K562 (cell line): ENCODE data around the gene FOXO4. TPM values are rescaled to one million over a fixed set of nuclear protein-coding genes. Genes with fewer than 3 reads are reported as not detected.
"Not testable (repeated sequence)": the region's sequence is repeated elsewhere in the genome, so short reads cannot be mapped to it uniquely, and the experiment has no call there.

Experiments used
- ATAC-seq: fragments of 200-7000 bp; cut with Tn5 transposase; 3 replicates; pipeline ENCODE4 v1.9.1; 2020; ENCODE audit warnings: moderate library complexity
- BruUV-seq: library from RNA; stranded (reverse); fragments of 400-500 nt; replicated peaks from 2 replicates; lab custom pipeline; 2021; lab: Mats Ljungman, UMichigan
- CTCF ChIA-PET: fragments of 300-600 bp; formaldehyde crosslinking; extraction: SDS; loops from one replicate; lab custom pipeline; 2021; ENCODE audit warnings: low intra/inter-chr PET ratio; lab: Yijun Ruan, JAX
- POLR2A ChIA-PET: fragments of 300-600, 350-650 bp; sonication (Branson Sonifier 250); formaldehyde crosslinking; extraction: SDS; loops from one replicate; lab custom pipeline; 2021; ENCODE audit warnings: antibody characterized with exemption, inconsistent platforms; lab: Yijun Ruan, JAX
- DNase-seq, 4 experiments: peaks; one replicate each; pipeline versions ENCODE4 v3.0.0 to v3.0.0-alpha.2; 2011 to 2018; ENCODE audit warnings: low spot score in 3 of 4, mixed read lengths in 3 of 4; ENCODE audit errors: extremely low read depth in 1 of 4
- FAIRE-seq: peaks from 2 replicates; lab custom pipeline; 2011; peaks lifted over from hg19 to GRCh38; lab: Jason Lieb, UNC
- H2AFZ ChIP-seq: 2 replicates; pipeline ENCODE4 v1.6.0; 2011; ENCODE audit warnings: low read depth, low read length, control low read depth, inconsistent platforms
- H3K27ac ChIP-seq: fragments of 200-600 bp; 3 replicates; pipeline ENCODE4 v1.8.0; 2011; ENCODE audit warnings: low read depth, mild to moderate bottlenecking, control low read depth, inconsistent platforms, low read length, moderate library complexity, mixed read lengths; ENCODE audit errors: extremely low read depth
- H3K27me3 ChIP-seq, 2 experiments: fragments of 300-600 bp in 1 of 2; 2 replicates in 1 of 2; 3 replicates in 1 of 2; pipeline versions ENCODE4 v1.6.0 to v1.8.0; 2011; ENCODE audit warnings: inconsistent platforms in 2 of 2, low read length in 2 of 2, mild to moderate bottlenecking in 1 of 2, mixed read lengths in 1 of 2, moderate library complexity in 1 of 2; ENCODE audit not compliant: control insufficient read depth in 2 of 2, insufficient read depth in 2 of 2
- H3K36me3 ChIP-seq: fragments of 300-600 bp; 3 replicates; pipeline ENCODE4 v1.8.0; 2011; ENCODE audit warnings: mild to moderate bottlenecking, low read length, inconsistent platforms; ENCODE audit not compliant: control insufficient read depth, insufficient read depth
- H3K4me1 ChIP-seq, 2 experiments: fragments of 200-600 bp in 1 of 2; replicated peaks in 1 of 2; 2 replicates in 1 of 2; 3 replicates in 1 of 2; pipeline versions ENCODE4 v1.5.1 to v1.8.0; 2011; ENCODE audit warnings: inconsistent platforms in 2 of 2, low read length in 2 of 2, mild to moderate bottlenecking in 1 of 2, mixed read lengths in 1 of 2, moderate library complexity in 1 of 2; ENCODE audit not compliant: control insufficient read depth in 2 of 2, insufficient read depth in 2 of 2
- H3K4me2 ChIP-seq: 2 replicates; pipeline ENCODE4 v1.6.1; 2011; ENCODE audit warnings: low read length, control low read depth, inconsistent platforms, mixed read lengths; ENCODE audit not compliant: insufficient read depth
- H3K4me3 ChIP-seq: fragments of 200-600 bp; sonication (generic), shearing (Covaris generic); 2 replicates; pipeline ENCODE4 v1.5.1; 2016; ENCODE audit warnings: control low read depth, inconsistent platforms
- H3K79me2 ChIP-seq: fragments of 200-600 bp; 3 replicates; pipeline ENCODE4 v1.8.0; 2011; ENCODE audit warnings: low read length, inconsistent platforms; ENCODE audit not compliant: control insufficient read depth, insufficient read depth
- H3K9ac ChIP-seq, 2 experiments: 2 replicates each; pipeline versions ENCODE4 v1.6.0 to v1.6.1; 2011; ENCODE audit warnings: low read depth in 2 of 2, low read length in 2 of 2, control low read depth in 1 of 2, inconsistent platforms in 1 of 2, mild to moderate bottlenecking in 1 of 2, mixed read lengths in 1 of 2; ENCODE audit not compliant: insufficient read depth in 1 of 2
- H3K9me1 ChIP-seq: one replicate; pipeline ENCODE4 v1.6.0; 2011; ENCODE audit warnings: inconsistent platforms, mild to moderate bottlenecking, low read length, moderate library complexity; ENCODE audit not compliant: control insufficient read depth, insufficient read depth
- H3K9me3 ChIP-seq: replicated peaks from 2 replicates; pipeline ENCODE4 v1.5.1; 2011; ENCODE audit warnings: low read depth, low read length, inconsistent platforms; ENCODE audit not compliant: control insufficient read depth, insufficient read depth
- H4K20me1 ChIP-seq: replicated peaks from 2 replicates; pipeline ENCODE4 v1.6.1; 2011; ENCODE audit warnings: low read length, inconsistent platforms, mixed read lengths; ENCODE audit not compliant: control insufficient read depth, insufficient read depth
- BCOR ChIP-seq: fragments of 450-650 bp; IDR thresholded peaks from 2 replicates; pipeline ENCODE4 v1.6.1; 2016
- DMBX1 ChIP-seq: fragments of 250-450 bp; sonication (Bioruptor Pico); IDR thresholded peaks from 2 replicates; pipeline ENCODE4 v1.8.0; 2022; ENCODE audit warnings: inconsistent platforms, mild to moderate bottlenecking, moderate library complexity, borderline replicate concordance
- PHF8 ChIP-seq: fragments of 200-600 bp; sonication (generic); IDR thresholded peaks from 2 replicates; pipeline ENCODE4 v1.6.1; 2012; ENCODE audit warnings: mixed run types, mild to moderate bottlenecking, inconsistent platforms, low read length, moderate library complexity, borderline replicate concordance
- TRIM28 ChIP-seq: fragments of 450-650 bp; IDR thresholded peaks from 2 replicates; pipeline ENCODE4 v1.6.1; 2017
- ZNF217 ChIP-seq: sonication (generic); formaldehyde crosslinking; IDR thresholded peaks from 2 replicates; pipeline ENCODE4 v1.8.0; 2022; ENCODE audit warnings: mild to moderate bottlenecking, missing genetic modification reagents
- WGBS: fragments of 100-300 bp; shearing (Covaris generic); methylation state at CpG from one replicate; pipeline ENCODE4 v1.1.6; 2016; ENCODE audit warnings: low coverage, mixed read lengths; ENCODE audit not compliant: insufficient coverage; ENCODE audit errors: missing lambda C conversion rate; 5-methylcytosine and 5-hydroxymethylcytosine counted together
- in situ Hi-C: fragments of 300-500 bp; cut with MboI; formaldehyde crosslinking; loops from 4 replicates; pipeline ENCODE4 v1.15.0; 2018; ENCODE audit warnings: inconsistent platforms, mixed read lengths
- intact Hi-C: fragments of 100-400 bp; cut with micrococcal nuclease; formaldehyde crosslinking; loops from 2 replicates; pipeline ENCODE4 v1.14.2; 2022
- polyA plus RNA-seq, 8 experiments: library from polyadenylated mRNA; depleted of rRNA in 4 of 8; stranded (reverse) in 5 of 8; unstranded in 3 of 8; fragments of >200 nt; fragmentation: Nextera tagmentation in 2 of 8; fragmentation: Illumina TruSeq in 1 of 8; extraction: Ambion mirVana in 2 of 8; extraction: Trizol in 1 of 8; gene quantifications; 2 replicates each; pipeline versions ENCODE4 v1.2.1 to v1.2.3, GENCODE V29; 2011 to 2014; ENCODE audit warnings: inconsistent platforms in 1 of 8, missing spikeins in 1 of 8
- total RNA-seq, 7 experiments: library from RNA; depleted of rRNA in 6 of 7; stranded (reverse); fragments of >200 nt in 6 of 7; fragmentation: Illumina TruSeq in 2 of 7; extraction: Trizol in 2 of 7; gene quantifications; 2 replicates each; pipeline versions ENCODE4 v1.2.1 to v1.2.3, GENCODE V29; 2011 to 2021; ENCODE audit warnings: low replicate concordance in 1 of 7

Gene FOXO4
- total and polyA plus RNA-seq, 9 of the 15 experiments (the other 6 are each of a cell fraction or from before 2014, with no cell fraction given): 0.13 to 26.6 (median 8.5) TPM

GRCh38 chrX:71095555-71095980 is at the start of gene FOXO4 (continued):
- TF ChIP-seq PHF8 (peak; percentile 42; the same call in 1 of the 2 replicates), ZNF217 (CRISPR knock-in tag) (no peak), DMBX1 (CRISPR knock-in tag) (no peak), BCOR (no peak)

- in situ Hi-C loops, H3K4me1 ChIP-seq, H3K4me3 ChIP-seq, H2AFZ ChIP-seq, POLR2A ChIA-PET, DNase-seq, FAIRE-seq, H3K36me3 ChIP-seq, intact Hi-C loops, ATAC-seq, BruUV-seq, CTCF ChIA-PET, H3K9ac ChIP-seq, H4K20me1 ChIP-seq, H3K79me2 ChIP-seq, H3K9me3 ChIP-seq, H3K27me3 ChIP-seq, H3K4me2 ChIP-seq, H3K9me1 ChIP-seq, H3K27ac ChIP-seq: not testable (repeated sequence)
- 90% methylated on average over 2 of the region's 8 CpGs for WGBS
These were observed 47.8 kb upstream of the FOXO4 start for GRCh38 chrX:71047891-71048290.

DNA sequence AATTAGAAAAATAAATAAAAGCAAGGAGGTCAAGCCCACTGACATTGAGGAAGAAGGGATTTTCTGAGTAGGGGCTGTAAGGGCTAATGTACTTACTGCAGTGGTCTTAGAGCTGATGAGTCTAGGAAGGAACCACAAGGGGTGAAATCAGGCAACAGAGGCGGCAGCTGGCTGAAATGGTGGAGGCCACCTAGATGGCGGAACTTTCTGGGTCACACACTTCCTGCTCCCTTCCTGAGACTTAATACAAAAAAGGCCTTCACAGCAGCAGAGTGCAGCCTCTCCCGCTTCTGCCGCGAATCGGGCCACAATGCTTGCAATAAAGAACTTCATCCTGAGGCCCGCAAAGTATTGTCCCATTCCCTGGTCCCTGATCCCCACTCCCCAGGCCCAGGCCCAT is 42.9 kb upstream of the FOXO4 start:
- peaks cover 5% of the 10 kb centered on the region; the same call in 1 of the 3 replicates for H3K36me3 ChIP-seq
- no TSS peak for BruUV-seq
- no peak overlapping the region for H2AFZ ChIP-seq
- ATAC-seq (no peak), DNase-seq (no peak), FAIRE-seq (no peak)
- H3K4me2 ChIP-seq: no peak overlapping the region
- intact Hi-C loops (no loop called here), in situ Hi-C loops (no loop called here)
- CTCF ChIA-PET: no interaction called here
- no peaks in the 10 kb centered on the region for H3K79me2 ChIP-seq
- TF ChIP-seq TRIM28: no peak
- no peaks in the 10 kb centered on the region for H3K9me3 ChIP-seq
- H3K4me3 ChIP-seq: no peak overlapping the region
- POLR2A ChIA-PET: interaction anchor here (0.8 kb wide), 1 partner anchor 15 kb away, joined by 3 read pairs; the partner anchor contains the start of gene SNX12
- no peaks in the 10 kb centered on the region; a peak in 2 of 5 replicates for H3K4me1 ChIP-seq
- WGBS: 100% methylated on average over 2 of the region's 7 CpGs
- H3K27me3 ChIP-seq: no peaks in the 10 kb centered on the region
- no peak overlapping the region for H3K9ac ChIP-seq
- no peak overlapping the region for H3K27ac ChIP-seq
- no peaks in the 10 kb centered on the region for H3K9me1 ChIP-seq
- no peaks in the 10 kb centered on the region for H4K20me1 ChIP-seq
